ENCODE data around the gene TMEM204.
"Not testable (repeated sequence)": the region's sequence is repeated elsewhere in the genome, so short reads cannot be mapped to it uniquely, and the experiment has no call there.

The TMEM204 gene

GRCh38 chr16:1560153-1560552 lies 26.7 kb downstream of the TMEM204 start:
- DNase-seq = no peak

- DNase-seq = no peak
These were observed 27.4 kb downstream of the TMEM204 start for GRCh38 chr16:1560866-1561265.

- DNase-seq = no peak
These were observed 27.8 kb downstream of the TMEM204 start for GRCh38 chr16:1561266-1561665.

- no peak for DNase-seq
These were observed 28.4 kb downstream of the TMEM204 start for GRCh38 chr16:1561836-1562235.

GRCh38 chr16:1563786-1564185 lies 30.3 kb downstream of the TMEM204 start:
- DNase-seq = no peak

GRCh38 chr16:1564325-1564724 lies 30.9 kb downstream of the TMEM204 start:
- DNase-seq = no peak

GRCh38 chr16:1565083-1565805 lies 31.8 kb downstream of the TMEM204 start:
- DNase-seq = no peak

GRCh38 chr16:1567988-1568387 lies 34.5 kb downstream of the TMEM204 start:
- no peak for DNase-seq

GRCh38 chr16:1571012-1571671 lies 37.7 kb downstream of the TMEM204 start:
- no peak for DNase-seq

- no peak for DNase-seq
These were observed 39.2 kb downstream of the TMEM204 start for GRCh38 chr16:1572673-1573072.

- no peak for DNase-seq
These were observed 39.8 kb downstream of the TMEM204 start for GRCh38 chr16:1573301-1573700.

- no peak for DNase-seq
These were observed 42.1 kb downstream of the TMEM204 start for GRCh38 chr16:1575578-1575977.

- DNase-seq = no peak
These were observed 45.7 kb downstream of the TMEM204 start for GRCh38 chr16:1579214-1579613.

GRCh38 chr16:1580256-1580655 lies 46.8 kb downstream of the TMEM204 start:
- DNase-seq = no peak

- DNase-seq = no peak
These were observed 47.5 kb downstream of the TMEM204 start for GRCh38 chr16:1580956-1581355.

GRCh38 chr16:1581804-1582203 lies 48.3 kb downstream of the TMEM204 start:
- no peak for DNase-seq

GRCh38 chr16:1583180-1583579 lies 49.7 kb downstream of the TMEM204 start:
- DNase-seq = no peak

- DNase-seq = no peak
These were observed 51.5 kb downstream of the TMEM204 start for GRCh38 chr16:1584926-1585484.

GRCh38 chr16:1590366-1590765 lies 56.9 kb downstream of the TMEM204 start:
- no peak for DNase-seq

- no peak for DNase-seq
These were observed 57.7 kb downstream of the TMEM204 start for GRCh38 chr16:1590930-1591705.

- no peak for DNase-seq
These were observed 59.0 kb downstream of the TMEM204 start for GRCh38 chr16:1592446-1592845.

GRCh38 chr16:1595511-1595910 lies 62.0 kb downstream of the TMEM204 start:
- DNase-seq = not testable (repeated sequence)

GRCh38 chr16:1596516-1596915 lies 63.0 kb downstream of the TMEM204 start:
- DNase-seq = no peak

- DNase-seq = no peak
These were observed 63.7 kb downstream of the TMEM204 start for GRCh38 chr16:1597154-1597553.
